ENCODE results near the gene MYO5B. TPM values are rescaled to one million over a fixed set of nuclear protein-coding genes. Genes with fewer than 3 reads are reported as not detected.

The MYO5B gene
- total RNA-seq, 1 experiment from 2014 or later = 12.4 TPM

DNA sequence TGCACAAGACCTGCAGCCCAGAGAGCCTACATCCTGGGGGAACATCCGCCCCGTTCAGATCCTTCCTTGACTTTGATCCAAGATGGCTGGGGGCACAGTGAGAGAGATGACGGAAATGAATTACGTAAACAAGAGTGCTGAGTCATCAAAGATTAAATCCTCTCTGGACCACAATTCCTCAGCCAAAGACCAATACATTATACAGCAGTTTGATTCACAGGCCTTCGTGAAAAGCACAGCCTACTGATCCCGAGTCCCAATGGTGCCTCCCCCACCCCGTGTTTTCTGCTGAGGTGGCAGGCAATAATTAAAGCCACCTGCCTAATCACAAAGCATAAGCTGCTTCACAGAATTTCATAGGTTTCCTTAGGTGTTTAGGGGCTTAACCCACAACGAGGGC, 43.0 kb downstream of the MYO5B start:
- peak; percentile 85 for DNase-seq (ENCODE audit: low spot score)

DNA sequence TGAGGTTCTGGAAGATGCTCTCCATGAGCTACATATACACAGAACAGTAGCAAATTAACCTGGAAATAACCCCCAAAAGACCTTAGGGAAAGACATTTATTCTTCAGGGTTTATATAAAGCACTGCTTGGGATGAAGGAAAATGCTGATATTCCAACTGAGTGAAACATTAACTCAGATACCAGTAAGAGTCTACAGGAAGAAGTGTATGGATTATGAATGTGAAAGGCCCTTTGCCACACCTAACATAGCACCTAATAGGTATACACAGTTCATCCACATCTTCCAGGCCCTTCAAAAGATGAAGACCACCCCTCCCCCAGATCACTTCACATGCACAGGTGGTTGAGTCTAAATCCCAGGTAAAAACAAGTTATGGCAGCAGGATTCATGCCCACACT, 50.4 kb downstream of the MYO5B start:
- DNase-seq (ENCODE audit: low spot score) = no peak

DNA sequence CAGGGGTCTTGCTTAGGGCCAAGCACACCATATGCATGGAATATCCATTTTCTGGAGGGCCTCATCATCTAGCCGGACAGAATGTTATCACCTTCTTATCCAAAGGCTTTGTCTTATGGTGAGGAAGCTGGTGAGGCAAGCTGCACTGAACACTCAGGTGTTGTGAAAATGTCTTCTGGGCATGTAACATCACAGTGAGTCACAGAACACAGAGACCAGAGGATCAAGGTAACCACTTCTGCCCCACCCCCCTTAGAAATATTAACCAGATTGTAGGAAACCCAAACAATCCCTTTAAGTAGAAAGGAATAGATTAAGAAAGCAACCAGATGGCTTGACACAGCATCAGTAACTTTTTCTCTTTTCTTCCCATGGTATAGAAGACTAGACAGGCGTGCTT, 51.1 kb downstream of the MYO5B start:
- no peak for DNase-seq (ENCODE audit: low spot score)

DNA sequence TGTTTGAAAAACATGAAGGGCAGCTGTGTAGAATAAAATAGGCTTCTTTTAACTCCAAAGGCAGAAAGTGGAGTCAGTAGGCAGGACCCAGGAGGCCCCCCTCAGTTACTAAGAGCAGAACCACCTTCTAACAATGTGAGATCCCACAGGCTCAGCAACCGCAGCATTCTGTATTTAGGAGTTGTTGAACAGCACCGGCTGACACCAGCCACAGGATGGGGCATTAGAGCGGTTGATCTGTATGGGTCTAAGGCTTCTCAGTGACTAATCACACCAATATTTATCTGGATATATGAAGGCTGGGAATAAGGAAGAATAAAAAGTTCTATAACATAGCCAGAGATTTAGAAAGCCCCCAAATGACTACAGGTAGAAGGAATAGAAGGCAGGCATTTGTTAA, 51.7 kb downstream of the MYO5B start:
- DNase-seq (ENCODE audit: low spot score) = no peak

DNA sequence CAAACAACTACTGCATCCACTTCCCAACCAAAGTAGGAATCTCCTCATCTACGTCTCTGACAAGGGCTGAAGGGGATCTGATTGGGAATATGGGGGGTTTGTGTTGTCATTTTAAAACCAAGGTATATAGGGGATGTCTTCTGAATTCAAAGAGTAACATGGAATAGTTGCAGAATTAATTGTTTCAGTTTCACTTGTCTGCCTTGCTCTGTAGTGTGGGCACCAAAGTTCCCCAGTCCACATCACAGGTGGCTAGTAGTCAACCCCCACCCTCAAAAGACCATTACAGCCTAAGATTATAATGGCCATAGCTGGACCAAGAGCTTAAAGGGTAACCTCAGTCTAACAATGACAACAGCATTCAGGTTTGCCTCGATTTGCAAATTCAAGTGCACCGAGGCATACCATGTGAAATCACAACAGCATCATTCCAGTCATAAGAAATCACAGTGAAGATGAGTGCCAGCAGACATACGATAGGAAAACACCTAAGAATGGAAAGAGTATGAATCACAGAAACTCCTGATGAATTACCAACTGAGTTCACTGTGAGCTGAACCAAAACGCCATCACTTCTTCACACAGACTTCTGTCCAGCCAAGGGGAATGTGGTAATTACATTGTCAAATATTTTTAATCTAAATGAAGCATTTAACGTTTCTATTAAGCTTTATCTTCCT, 52.4 kb downstream of the MYO5B start:
- no peak for DNase-seq (ENCODE audit: low spot score)

DNA sequence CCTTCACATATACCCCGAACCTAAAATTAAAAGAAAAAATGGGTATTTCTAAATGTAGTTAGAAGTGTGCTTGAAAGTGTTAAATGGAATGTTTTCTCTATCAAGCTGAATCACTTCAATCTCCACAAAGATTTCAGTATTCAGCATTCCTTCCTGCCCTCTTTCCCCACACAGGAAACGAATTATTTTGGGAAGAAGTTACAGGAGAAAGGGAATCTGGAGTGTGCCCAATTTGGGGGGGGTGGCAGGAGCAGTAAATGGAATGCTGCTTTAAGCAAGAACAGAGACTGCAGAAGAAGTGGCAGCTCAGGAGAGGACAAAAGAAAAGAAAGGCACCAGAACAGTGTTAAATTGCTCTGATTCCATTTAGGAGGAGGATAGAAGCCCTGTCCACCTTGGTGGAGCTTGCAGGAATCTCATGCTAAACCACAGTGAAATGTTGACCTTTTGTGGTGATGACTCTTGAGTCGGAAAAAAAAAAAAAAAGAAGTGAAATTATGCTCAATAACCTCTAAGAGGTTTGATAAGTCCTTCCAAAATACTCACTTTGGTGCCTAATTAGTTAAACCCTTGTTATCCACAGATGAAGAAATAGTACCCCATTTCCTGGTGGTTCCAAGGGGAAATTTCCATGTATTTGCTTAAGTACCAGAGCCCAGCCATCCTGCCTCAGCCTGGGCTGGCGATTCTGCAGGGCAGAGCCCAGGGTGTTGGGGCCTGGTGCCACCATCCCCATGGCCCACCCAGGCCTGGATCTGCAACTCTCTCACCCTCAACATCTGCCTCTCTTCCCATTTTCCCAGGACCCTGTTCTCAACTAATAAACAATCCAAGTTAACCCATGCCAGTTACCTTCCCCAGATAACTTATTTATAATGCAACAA, 56.5 kb downstream of the MYO5B start:
- DNase-seq (ENCODE audit: low spot score) = peak; percentile 17

DNA sequence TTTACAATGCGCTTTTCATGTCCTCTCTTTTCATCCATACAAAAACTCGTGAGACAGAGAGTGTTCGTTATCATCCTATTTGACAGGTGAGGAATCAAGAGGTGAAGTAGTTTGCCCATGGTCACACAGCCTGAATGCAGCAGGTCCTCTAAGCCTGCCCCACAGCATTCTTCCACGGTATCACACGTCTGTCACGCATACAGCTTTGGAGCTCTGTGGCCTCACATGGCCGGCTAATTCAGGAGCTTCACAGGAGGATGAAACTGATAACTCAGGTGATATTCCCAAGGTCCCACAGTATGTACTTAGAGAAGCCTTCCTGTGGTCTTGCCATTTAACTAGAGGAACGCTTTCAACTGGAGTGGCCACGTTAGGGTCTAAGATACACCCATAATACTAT, 59.0 kb downstream of the MYO5B start:
- DNase-seq (ENCODE audit: low spot score) = no peak

DNA sequence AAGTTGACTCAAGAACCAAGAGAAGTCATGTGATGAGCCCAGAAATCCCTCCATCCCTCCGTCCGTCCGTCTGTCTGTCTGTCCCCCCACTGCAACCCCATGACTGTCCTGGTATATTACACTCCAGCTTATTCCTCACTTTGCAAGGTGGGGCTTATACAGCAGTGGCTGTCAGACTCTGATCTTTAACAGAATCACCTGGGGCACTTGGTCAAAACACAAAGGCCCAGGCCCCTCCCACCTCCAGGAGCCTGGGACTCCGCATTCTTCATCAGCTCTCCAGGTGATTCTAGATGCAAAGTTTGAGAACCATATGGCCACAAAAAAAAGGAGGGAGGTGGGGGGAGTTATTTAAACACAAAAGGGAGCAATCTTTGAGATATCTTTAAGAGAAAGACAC, 61.4 kb downstream of the MYO5B start:
- no peak for DNase-seq (ENCODE audit: low spot score)

DNA sequence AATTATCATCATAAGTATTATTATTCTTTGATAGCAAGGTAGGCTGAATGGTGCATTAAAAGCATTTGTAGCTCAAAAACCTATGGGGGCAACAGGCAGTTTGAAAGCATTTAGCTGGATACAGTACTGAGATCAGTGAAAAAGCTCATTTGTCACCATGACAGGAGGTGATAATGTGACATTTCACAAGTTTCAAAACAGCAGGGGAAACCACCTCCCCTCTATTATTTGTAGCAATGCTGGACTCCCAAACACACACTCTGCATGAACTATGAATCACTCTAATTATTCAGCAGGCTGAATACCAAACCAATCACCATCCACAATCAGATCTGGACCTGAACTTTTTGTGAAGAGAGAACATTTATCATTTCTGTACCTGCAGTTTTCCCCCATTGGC, 63.4 kb downstream of the MYO5B start:
- no peak for DNase-seq (ENCODE audit: low spot score)

DNA sequence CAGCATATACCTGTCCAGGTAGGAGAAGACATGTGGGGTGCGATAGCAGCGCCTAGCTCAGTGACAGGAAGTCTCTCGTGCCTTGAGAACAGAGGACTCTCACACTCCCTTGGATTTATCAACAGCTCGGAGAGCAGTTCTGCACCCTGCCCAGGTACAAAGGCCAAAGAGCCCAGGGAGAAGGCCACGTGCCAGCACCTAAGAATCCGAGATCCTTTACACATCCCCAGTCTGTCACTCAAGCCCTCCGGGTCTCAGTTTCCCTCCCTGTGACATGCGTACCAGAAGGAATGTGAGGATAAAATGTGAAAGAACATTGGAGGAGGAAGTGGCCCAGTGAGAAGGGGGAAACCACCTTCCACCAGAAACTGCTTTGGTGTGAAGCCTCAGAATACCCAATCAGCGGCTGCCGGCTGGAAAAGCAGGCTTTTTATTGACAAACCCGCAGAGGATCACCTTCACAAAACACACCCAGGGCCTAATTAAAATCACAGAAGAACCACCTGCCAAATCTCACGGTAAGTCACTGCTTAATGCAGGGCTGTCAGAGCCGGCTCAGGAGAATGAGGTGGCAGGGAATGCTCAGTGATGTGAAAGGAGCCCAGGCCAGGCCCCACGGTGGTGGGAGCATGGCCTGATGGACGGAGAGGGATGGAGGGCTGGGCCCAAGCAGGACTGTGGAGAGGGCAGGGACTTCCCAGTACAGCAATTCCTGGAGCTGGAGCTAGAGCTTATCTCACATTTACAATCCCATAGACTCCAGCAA, 66.3 kb downstream of the MYO5B start:
- no peak for DNase-seq (ENCODE audit: low spot score)

DNA sequence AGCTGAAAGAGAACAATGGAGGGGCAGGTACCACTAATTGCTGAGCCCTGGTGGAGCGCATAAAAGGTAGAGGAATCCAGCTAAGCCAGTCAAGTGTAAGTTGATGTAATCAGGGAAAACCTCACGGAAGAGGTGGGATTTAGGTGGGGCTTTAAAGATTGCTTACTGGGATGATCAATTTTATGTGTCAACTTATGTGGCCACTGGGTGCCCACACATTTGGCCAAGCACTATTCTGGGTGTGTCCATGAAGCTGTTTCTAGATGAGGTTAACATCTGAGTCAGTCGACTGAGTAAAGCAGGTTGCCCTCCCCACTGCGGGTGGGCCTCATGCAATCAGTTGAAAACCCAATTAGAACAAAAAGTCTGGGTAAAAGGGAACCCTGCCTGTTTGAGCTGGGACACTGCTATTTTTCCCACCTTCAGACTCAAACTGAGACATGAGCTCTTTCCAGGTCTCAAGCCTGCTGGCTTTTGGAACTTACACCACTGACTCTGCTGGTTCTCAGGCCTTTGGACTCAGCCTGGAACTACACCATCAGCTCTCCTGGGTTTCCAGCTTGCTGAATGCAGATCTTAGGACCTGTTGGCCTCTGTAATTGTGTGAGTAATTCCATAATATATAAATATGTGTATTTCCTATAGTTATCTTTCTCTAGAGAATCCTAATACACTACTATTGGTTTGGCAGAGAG, 67.3 kb downstream of the MYO5B start:
- no peak for DNase-seq (ENCODE audit: low spot score)

DNA sequence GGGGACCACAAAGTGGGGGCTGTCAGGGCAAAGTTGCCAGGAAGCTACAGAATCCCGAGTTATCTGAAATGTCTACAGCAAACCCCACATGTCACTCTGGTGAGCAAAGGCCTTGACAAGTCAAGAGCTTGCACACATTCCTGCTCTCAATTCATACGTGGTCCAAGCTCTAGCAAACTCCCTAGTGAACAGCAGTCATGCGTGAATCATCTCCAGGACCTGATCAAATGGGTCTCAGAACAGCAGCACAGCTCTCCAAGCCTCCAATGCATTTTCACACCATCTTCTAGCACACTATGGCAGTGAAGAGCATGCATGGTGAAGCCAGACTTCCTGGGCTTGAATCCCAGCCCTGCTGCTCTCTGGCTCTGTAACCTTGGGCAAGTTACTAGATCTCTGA, 68.5 kb downstream of the MYO5B start:
- DNase-seq (ENCODE audit: low spot score) = no peak

DNA sequence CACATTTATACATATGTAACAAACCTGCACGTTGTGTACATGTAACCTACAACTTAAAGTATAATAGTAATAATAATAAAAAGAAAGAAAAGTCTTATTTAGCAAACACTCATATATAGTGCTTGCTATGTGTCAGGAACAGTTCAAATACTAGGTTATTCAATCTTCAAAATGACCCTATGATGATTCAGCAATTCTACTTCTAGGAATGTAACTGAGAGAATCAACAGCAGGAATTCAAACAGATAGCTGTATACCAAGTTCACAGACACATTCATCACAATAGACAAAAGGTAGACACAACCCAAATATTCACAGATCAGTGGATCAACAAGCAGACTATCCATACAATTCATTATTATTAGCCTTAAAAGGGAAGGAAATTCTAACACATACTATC, 69.5 kb downstream of the MYO5B start:
- DNase-seq (ENCODE audit: low spot score) = no peak

DNA sequence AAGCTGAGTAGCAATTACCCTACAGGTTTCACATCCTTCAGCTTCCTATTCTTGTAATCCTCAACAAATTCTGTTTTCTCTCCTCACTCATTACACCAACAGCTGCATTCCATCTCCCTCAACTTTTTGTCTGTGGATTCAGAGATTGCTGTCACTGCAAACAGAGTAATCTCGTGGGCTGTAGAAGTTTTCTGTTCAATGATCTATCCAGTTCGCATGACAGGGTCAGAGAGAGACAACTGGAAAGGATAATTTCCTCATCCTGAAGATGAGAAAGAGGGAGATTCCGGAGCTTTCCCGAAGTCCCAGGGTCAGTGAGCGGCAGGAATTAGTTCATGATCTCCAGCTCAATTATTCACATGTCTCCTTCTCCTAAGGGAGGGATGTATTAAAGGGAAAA, 75.7 kb downstream of the MYO5B start:
- DNase-seq (ENCODE audit: low spot score) = no peak

DNA sequence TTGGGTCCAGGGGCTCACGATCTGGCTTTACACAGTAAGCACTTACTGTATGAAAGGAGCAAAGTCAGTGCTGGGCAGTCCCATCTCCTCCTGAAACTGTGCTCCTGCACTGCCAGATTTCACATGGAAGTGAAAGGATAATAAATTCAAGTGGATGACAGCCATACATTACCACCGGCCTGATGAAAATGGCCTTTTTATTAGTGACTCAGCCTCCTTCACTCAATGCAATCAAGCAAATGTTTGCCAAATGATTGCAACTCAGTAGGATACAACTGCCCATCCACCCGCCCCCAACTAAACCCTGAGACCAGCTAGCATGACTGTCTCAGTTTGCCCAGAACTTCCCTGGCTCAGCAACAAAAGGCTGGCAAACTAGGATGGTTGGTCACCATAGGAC, 77.1 kb downstream of the MYO5B start:
- DNase-seq (ENCODE audit: low spot score) = no peak

DNA sequence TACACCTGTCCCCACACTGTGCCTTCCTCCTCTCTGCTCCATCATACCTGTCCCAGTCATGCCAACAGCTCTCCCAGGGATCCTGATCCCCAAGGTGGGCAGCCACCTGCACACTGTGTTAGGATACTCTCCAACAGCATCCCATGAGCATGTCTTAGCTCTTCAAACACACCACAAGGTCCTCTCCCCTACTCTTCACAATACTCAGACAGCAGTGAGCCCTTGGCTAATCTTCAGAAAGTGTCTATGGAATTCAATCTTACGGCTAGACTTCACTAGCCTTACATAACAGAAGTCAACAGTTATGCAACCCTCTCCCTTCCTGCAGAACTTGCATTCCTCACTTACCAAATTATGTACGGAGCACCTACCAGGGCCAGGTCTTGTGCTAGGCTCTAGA, 79.9 kb downstream of the MYO5B start:
- DNase-seq (ENCODE audit: low spot score) = no peak

DNA sequence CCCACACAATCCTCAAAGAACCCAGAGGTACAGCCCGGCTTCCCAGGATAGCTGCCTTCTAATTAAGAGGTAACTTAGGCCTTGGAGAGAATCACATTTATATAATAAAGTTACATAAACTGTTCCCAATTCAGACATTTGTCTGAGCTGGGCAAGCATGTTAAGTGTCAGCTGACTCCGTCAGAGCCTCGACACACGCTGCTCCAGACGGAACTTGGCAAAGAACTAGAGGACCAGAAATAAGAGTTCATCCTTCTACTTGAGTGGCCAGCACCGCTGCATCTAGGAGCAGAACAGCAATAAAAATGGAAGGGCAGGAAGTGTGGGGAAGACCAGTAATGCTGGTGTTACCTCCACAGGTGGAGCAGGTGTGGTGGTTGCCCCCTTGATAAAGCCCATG, 80.5 kb downstream of the MYO5B start:
- no peak for DNase-seq (ENCODE audit: low spot score)

DNA sequence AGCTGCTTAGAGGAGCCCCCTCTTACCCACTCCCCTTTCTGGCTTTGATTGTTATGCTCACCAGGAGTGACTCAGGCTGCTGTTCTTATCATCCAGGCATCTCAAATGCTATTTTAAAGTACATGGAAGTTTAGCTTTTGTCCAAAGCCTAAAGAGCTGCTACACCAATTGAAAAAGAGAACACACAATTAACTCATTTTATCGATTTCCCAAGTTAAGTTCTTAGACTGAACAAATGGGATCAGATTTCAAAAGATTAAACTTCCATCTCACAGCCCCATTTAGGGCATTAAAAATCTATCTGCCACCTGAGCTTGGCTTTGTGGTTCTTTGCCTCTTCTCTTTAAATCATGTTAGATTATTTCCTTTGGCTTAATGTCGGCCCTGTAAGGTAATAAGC, 81.2 kb downstream of the MYO5B start:
- DNase-seq (ENCODE audit: low spot score) = no peak

DNA sequence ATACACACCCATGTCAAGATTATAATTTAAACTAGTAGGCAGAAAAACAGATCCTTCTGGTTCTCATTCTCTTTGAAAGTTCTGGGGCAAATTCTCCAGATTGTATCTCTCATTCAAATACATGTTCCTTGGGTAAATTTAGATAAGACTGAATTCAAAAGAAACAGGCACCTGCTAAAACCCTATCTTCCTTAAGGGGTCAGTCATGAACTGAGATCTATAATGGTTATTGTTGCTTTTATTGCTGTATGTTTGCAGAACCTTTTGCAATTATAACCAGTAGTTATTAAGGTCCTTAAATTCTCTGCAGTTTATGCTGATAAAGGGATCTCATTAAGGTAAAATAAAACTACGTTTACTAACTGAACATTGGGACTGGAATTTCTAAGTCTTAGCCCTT, 83.5 kb downstream of the MYO5B start:
- no peak for DNase-seq (ENCODE audit: low spot score)

DNA sequence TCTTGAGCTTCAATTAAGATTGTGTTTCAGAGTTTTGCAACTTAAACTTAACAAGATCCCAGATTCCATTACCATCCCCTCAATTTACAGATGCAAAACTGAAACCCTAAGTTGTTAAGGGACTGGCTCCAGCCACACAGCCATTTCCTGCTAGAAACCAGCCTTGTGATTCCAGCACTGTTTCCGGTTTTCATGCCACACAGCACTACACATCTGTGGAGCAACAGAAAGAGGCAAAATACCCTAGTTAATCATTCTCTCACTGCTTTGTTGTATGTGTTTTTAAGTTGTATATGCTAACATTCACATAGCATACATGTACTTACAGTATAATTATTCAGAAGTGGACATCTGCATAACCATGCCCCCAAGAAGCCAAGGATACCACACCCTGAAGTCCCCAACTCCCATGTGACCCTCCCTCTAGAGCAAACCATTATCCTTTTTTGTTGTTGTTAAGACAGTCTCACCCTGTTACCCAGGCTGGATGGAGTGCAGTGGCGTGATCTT, 87.4 kb downstream of the MYO5B start:
- no peak for DNase-seq (ENCODE audit: low spot score)

DNA sequence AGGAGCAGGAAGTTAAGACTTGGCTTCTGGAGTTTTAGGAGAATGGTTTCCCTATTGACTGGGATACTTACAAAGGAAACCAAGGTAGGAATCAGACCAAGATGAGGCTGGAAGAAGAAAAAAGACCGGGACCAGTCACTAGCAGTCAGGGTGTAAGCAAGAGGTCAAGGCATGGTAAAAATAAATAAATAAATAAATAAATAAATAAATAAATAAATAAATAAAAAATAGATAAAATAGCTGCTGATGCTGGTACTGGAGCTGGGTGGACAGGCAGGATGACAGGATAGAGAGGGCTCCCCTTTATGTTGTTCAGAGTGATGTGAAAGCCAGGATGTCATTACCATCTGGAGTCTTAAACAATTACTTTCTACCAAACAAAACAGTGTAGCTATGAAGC, 89.9 kb downstream of the MYO5B start:
- no peak for DNase-seq (ENCODE audit: low spot score)

DNA sequence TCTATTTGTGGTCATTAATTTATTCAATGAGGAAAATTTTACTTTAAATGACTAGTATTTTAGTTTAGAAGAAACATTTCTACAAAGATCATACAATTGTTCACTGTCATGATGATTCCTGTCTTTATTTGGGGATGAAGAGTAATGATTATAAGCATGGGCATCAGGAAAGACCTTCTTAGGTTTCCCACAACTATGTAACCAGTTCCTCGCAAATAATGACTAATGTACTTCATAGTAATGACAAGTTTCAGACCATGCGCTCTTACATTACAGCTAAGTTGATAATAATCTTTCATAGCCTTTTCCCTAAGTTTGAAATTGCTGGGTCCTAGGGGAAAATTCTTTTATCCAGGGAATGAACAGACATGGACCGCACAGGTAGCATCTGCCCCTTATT, 90.5 kb downstream of the MYO5B start:
- no peak for DNase-seq (ENCODE audit: low spot score)
